Thoracic aorta endothelial cell (primary cell): ENCODE measurements around the gene BAHCC1. TPM values are rescaled to one million over a fixed set of nuclear protein-coding genes. Genes with fewer than 3 reads are reported as not detected.

Experiments used
- small RNA-seq: library from RNA; depleted of rRNA; stranded (forward); fragments of <200 nt; gene quantifications from one replicate; pipeline ENCODE3, GENCODE V24; 2012
- total RNA-seq: library from RNA; depleted of rRNA; stranded (reverse); fragments of >200 nt; gene quantifications from 2 replicates; pipeline ENCODE4 v1.2.3, GENCODE V29; 2012

Gene BAHCC1
- total RNA-seq = 6.0 and 10.3 TPM in 2 replicates

GRCh38 chr17:81394921-81395599 is at the start of gene BAHCC1:
TSS of gene BAHCC1 (plus strand) at chr17:81395457. CDS start at chr17:81399740, 4,283 bp downstream.

GRCh38 chr17:81512562-81513371 is 117.5 kb downstream of the BAHCC1 start, which contains the start of gene ACTG1:
TSS of gene ACTG1 (minus strand) at chr17:81512799. CDS start at chr17:81512354, 445 bp downstream.

Small RNA genes within 50 kb of the gene (small RNA-seq; reads per million reads assigned to genes)
- gene MIR3186 = not detected
- not detected for gene MIR4740

Other genes with a start within 250 kb of the BAHCC1 start
- gene PVALEF, start 229.9 kb upstream of the BAHCC1 start, total RNA-seq = not detected in 2 replicates
- 2.1 and 3.8 TPM in 2 replicates for gene AATK, start 229.2 kb upstream of the BAHCC1 start, total RNA-seq
- 12.9 and 15.3 TPM in 2 replicates for gene CEP131, start 172.5 kb upstream of the BAHCC1 start, total RNA-seq
- 17.8 and 21.2 TPM in 2 replicates for gene TEPSIN, start 156.4 kb upstream of the BAHCC1 start, total RNA-seq
- 30.9 and 42.2 TPM in 2 replicates for gene NDUFAF8, start 156.1 kb upstream of the BAHCC1 start, total RNA-seq
- gene SLC38A10, start 100.2 kb upstream of the BAHCC1 start, total RNA-seq = 58.9 and 76.7 TPM in 2 replicates
- 10,238 and 11,944 TPM in 2 replicates for gene ACTG1, start 117.3 kb downstream of the BAHCC1 start, total RNA-seq
- 0.43 and 0.53 TPM in 2 replicates for gene FSCN2, start 132.9 kb downstream of the BAHCC1 start, total RNA-seq
- gene FAAP100, start 156.9 kb downstream of the BAHCC1 start, total RNA-seq = 26.3 and 28.3 TPM in 2 replicates
- gene NPLOC4, start 241.7 kb downstream of the BAHCC1 start, total RNA-seq = 99.7 and 104 TPM in 2 replicates
- 0.14 and 0.53 TPM in 2 replicates for gene TSPAN10, start 241.7 kb downstream of the BAHCC1 start, total RNA-seq